GM18873 (cell line): Measurements from ENCODE around the gene SCAF1.
"Not testable (repeated sequence)": the region's sequence is repeated elsewhere in the genome, so short reads cannot be mapped to it uniquely, and the experiment has no call there.

Experiments used
- ATAC-seq: cut with Tn5 transposase; IDR thresholded peaks from one replicate; pipeline ENCODE4 v1.9.1; 2021; ENCODE audit warnings: mild to moderate bottlenecking, moderate library complexity, moderate number of reproducible peaks; ENCODE audit not compliant: unreplicated experiment, low FRiP score

SCAF1 gene

GRCh38 chr19:49615861-49616260 lies 26.1 kb upstream of the SCAF1 start:
- no peak for ATAC-seq

- no peak for ATAC-seq
These were observed 25.5 kb upstream of the SCAF1 start for GRCh38 chr19:49616532-49616931.

GRCh38 chr19:49616945-49617344 lies 25.1 kb upstream of the SCAF1 start:
- no peak for ATAC-seq

GRCh38 chr19:49617860-49618259 lies 24.1 kb upstream of the SCAF1 start:
- ATAC-seq = not testable (repeated sequence)

- ATAC-seq = no peak
These were observed 16.8 kb upstream of the SCAF1 start for GRCh38 chr19:49624967-49625910.

GRCh38 chr19:49626226-49626625 lies 15.8 kb upstream of the SCAF1 start:
- no peak for ATAC-seq

GRCh38 chr19:49629659-49630058 lies 12.3 kb upstream of the SCAF1 start:
- ATAC-seq = no peak

- no peak for ATAC-seq
These were observed 10.9 kb upstream of the SCAF1 start for GRCh38 chr19:49631014-49631588.

- no peak for ATAC-seq
These were observed 10.3 kb upstream of the SCAF1 start for GRCh38 chr19:49631610-49632192.

GRCh38 chr19:49632576-49632975 lies 9.4 kb upstream of the SCAF1 start:
- no peak for ATAC-seq

- not testable (repeated sequence) for ATAC-seq
These were observed 8.7 kb upstream of the SCAF1 start for GRCh38 chr19:49633273-49633672.

GRCh38 chr19:49635530-49636232 lies 6.3 kb upstream of the SCAF1 start:
- ATAC-seq = no peak

GRCh38 chr19:49636233-49636932 lies 5.6 kb upstream of the SCAF1 start:
- no peak for ATAC-seq

GRCh38 chr19:49637821-49638738 lies 3.9 kb upstream of the SCAF1 start:
- no peak for ATAC-seq

GRCh38 chr19:49639401-49640112 lies 2.5 kb upstream of the SCAF1 start:
- no peak for ATAC-seq

- ATAC-seq = peak; percentile 65
These were observed 1.7 kb upstream of the SCAF1 start, which contains the start of gene RRAS for GRCh38 chr19:49640113-49640898. RRAS (minus strand) TSS chr19:49640143; CDS start chr19:49640098, 45 bp downstream.

GRCh38 chr19:49642492-49643035 lies 555 bp downstream of the SCAF1 start:
- no peak for ATAC-seq
